Activated CD8-positive, alpha-beta memory T cell treated with anti-CD3 and anti-CD28 coated beads for 48 hours (primary cell): ENCODE measurements around the gene RASD2.
"Not testable (repeated sequence)": the region's sequence is repeated elsewhere in the genome, so short reads cannot be mapped to it uniquely, and the experiment has no call there.

Experiments
- DNase-seq, 3 experiments: peaks; one replicate each; pipeline ENCODE4 v3.0.0-alpha.2; 2020; ENCODE audit warnings: low read depth in 2 of 3, low spot score in 2 of 3

The RASD2 gene, protein sequence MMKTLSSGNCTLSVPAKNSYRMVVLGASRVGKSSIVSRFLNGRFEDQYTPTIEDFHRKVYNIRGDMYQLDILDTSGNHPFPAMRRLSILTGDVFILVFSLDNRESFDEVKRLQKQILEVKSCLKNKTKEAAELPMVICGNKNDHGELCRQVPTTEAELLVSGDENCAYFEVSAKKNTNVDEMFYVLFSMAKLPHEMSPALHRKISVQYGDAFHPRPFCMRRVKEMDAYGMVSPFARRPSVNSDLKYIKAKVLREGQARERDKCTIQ

DNA sequence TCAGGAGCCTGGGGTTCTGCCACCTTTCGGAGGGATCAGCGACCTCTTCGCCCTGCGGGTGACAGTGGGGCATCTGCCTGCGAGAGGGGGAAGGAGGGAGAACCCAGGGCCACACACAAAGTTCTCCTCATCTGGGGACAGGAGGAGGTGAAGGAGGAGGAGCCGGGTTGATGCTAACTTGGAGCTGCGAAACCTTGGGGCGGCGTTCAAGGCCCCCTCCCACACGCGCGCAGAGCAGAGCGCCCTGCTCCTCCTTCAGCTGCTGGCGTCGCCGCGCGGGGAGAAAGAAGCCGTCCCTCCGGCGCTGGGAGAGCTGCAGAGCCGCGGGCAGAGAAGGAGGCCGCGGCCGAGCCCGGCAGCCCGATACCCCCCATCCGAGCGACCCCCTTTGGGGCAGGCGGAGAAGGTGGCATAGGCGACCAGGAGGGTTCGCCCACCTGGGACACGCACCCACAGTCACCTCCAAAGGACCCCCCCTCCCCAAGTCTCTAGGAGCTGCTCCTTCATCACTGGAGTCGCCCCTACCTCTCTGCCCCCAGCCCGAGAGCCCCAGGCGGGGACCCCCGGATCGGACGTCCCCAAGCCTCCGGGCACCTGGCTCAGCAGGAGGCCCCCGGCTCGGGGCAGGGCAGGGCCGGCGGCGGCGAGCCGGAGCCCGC lies at the start of gene RASD2:
TSS of gene RASD2 (plus strand) at position 237 of the 659 bp plus-strand sequence. CDS start 5,979 bp downstream, outside the sequence.
- DNase-seq: no peak

DNA sequence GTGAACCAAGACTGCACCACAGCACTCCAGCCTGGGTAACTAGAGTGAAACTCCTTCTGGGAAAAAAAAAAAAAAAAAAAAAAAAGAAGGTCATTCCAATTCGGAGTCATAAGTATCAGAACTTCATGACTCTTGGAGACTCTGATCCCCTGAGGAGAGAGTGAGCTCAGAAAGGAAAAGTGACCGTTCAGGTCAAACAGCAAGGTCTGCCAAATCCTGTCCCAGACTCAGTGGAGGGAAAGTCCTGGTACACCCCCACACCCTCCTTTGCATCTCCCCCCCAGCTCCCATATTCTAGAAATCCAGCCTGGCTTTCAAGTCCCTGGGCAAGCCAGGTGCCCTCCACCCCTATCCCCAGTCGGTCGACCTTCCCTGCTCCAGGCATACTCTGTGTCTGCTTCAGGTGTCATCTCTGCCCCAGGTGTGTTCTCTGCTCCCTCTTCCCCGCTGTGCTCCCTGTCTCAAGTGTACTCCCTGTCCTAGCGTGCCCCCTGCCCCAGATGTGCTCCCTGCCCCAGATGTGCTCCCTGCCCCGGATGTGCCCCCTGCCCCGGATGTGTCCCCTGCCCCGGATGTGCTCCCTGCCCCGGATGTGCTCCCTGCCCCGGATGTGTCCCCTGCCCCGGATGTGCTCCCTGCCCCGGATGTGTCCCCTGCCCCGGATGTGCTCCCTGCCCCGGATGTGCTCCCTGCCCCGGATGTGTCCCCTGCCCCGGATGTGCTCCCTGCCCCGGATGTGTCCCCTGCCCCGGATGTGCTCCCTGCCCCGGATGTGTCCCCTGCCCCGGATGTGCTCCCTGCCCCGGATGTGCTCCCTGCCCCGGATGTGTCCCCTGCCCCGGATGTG lies 49.3 kb upstream of the RASD2 start:
- not testable (repeated sequence) for DNase-seq

DNA sequence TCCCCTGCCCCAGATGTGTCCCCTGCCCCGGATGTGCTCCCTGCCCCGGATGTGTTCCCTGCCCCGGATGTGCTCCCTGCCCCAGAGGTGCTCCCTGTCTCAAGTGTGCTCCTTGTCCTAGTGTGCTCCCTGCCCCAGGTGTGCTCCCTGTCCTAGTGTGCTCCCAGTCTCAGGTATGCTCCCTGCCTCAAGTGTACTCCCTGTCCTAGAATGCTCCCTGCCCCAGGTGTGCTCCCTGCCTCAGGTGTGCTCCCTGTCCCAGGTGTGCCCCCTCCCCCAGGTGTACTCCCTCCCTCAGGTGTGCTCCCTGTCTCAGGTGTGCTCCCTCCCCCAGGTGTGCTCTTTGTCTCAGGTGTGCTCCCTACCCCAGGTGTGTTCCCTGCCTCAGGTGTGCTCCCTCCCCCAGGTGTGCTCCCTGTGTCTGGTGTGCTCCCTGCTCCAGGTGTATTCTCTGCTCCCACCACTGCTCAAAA lies 48.7 kb upstream of the RASD2 start:
- no peak for DNase-seq

DNA sequence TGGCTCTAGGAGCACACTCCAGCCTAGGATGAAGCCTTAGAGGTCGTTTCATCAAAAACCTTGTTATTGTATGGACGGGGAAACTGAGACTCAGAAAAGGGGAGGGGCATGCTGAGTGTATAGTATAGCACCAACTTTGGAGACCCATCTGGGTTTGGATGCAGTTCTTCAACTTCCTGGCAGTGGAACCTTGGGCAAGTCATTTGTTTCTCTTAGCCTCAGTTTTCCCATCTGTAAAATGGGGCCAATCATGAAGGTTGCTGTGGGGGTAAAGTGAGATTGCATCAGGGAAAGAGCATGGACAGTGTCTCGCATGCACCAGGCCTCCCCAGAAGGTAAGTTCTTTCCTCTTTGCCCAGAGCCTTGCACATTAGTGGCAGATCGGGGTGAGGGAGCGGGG lies 47.6 kb upstream of the RASD2 start:
- no peak for DNase-seq

DNA sequence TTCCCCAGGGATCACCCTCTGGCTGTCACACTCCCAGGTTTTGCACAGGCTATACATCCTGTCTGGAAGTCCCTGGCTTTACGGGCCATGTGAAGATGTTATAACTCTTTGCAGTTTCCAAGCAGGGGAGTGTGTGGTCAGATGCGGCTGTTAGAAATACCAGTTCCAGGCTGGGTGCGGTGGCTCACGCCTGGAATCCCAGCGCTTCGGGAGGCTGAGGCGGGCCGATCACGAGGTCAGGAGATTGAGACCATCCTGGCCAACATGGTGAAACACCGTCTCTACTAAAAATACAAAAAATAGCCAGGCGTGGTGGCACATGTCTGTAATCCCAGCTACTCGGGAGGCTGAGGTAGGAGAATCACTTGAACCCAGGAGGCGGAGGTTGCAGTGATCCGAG lies 44.9 kb upstream of the RASD2 start:
- not testable (repeated sequence) for DNase-seq

DNA sequence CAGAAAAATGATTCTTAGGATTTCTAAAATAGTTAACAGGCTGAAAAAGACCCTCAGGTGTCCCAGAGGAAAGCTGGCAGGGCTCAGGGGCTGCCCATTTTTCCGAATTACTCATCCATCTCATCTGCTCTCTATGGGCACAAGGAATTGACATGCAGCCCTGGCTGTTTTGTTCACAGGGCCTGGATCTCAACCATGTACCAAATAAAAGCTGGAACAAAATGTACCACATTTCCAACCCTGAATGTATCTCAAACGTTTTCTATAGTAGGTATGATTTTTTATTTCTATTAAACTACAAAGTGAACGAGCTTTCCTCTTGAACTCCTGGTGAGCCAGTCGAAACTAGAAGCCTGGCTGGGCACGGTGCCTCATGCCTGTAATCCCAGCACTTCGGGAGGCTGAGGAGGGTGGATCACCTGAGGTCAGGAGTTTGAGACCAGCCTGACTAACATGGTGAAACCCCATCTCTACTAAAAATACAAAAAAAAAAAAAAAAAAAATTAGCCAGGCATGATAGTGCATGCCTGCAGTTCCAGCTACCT lies 43.8 kb upstream of the RASD2 start:
- DNase-seq: no peak

DNA sequence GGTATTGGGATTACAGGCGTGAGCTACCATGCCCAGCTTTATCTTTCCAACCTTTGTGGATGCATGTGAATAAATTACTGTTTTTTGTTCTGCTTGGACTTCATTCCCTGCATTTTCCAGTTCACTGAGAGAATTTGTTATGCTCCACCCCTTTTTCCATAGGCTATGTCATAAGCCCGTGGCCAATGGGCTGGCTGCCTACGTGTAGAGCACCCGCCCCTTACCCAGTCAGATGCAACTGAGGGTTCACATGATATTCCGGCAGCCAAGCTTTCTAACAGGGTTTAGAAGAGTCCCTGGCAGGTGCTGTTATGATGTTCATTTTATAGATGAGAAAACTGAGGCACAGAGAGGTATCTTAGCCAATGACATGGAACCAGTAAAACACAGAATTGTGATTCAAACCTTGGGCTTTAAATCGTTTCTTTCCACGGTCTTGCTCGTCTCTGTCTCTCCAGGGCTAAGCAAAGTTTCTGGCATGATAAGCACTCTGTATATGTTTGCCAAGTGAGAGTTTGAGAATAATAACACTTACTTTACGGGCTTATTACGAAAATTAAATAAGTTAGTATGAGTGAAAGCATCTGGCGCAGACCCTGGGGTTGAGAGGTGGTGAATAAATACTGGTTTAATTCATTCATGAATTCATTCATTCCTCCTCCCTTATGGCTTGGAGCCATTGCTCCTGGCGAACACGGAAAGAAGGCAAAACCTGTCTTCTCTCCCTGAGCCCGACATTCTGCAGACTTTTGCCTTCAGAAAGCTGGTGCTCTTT lies 42.4 kb upstream of the RASD2 start:
- no peak for DNase-seq

DNA sequence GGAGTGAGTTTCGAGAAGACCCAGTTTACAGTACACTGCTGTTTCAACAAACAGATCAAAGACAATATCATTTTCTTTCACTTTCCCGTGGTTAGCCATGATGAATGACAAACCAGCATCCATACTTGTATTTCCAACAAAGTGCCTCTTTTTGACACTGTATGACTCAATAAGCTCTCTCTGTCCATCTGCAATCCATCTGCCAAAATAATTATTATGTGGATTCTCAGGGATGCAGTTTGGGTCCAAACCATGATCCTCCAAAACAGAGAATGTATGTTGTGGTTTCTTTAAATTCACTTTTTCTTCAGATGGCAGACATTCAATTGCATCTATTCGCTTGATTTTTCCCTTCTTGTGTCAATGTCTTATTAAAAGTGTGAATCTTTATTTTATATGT lies 37.8 kb upstream of the RASD2 start:
- no peak for DNase-seq

DNA sequence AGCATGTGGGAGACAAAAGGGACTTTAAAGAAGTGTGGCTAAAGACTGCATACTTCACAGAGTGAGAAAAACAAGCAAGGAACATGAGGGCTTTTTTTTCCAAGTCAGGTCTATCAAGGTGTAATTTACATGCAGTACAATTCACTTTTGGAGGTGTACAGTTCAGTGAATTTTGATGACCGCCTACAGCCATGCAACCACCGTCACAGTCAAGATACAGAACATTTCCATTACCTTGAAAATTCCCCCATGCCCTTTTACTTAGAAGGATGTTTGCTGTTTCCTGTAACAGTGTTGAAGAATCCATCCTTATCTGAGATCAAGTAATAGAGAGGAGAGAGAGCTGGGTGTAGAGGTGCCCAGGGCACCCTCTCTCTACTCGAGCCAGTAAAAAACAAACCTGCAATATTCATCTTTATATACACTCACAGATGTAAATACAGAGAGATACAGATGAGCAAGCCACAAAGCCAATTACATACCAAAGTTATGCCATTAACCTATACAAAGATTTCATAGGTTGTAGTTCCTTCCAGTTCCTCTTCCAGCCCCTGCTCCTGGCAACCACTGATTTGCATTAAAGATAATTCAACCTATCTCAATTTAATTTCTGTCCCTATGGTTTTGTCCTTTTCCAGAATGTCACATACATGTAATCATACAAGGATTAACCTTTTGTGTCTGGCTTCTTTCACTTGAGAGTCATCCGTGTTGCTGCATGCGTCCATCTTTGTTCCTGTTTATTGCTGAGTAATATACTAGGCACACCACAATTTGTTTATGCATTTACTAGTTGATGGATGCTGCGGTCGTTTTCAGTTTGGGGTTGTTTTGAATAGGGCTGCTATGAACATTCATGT lies 35.0 kb upstream of the RASD2 start:
- no peak for DNase-seq

DNA sequence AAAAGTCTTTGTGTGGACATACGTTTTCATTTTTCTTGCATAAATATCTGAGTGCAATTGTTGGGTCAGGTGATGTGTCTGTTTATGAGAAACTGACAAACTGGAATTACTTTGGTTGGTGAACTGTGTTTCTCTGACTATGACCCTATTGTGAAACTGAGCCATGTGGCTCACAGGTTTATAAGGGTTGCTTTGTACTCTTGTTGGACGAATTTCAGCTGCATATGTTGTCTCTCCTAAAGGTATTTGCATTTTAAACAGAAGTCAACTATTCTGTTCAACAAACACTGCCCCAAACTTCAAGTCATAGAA lies 34.4 kb upstream of the RASD2 start:
- no peak for DNase-seq

DNA sequence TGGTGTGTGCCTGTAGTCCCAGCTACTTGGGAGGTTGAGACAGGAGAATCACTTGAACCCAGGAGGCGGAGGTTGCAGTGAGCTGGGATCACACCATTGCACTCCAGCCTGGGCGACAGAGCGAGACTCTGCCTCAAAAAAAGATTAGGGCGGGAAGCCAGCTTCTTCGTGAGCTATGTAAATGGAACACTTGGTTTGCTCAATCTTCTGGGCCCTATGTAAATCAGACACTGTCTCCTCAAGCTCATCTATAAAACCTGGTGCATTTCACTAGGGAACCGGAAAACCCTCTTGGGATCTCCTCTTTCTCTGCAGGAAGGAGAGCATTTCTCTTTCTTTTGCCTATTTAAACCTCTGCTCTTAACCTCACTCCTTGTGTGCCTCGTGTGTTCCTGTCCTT lies 32.8 kb upstream of the RASD2 start:
- DNase-seq: not testable (repeated sequence)

DNA sequence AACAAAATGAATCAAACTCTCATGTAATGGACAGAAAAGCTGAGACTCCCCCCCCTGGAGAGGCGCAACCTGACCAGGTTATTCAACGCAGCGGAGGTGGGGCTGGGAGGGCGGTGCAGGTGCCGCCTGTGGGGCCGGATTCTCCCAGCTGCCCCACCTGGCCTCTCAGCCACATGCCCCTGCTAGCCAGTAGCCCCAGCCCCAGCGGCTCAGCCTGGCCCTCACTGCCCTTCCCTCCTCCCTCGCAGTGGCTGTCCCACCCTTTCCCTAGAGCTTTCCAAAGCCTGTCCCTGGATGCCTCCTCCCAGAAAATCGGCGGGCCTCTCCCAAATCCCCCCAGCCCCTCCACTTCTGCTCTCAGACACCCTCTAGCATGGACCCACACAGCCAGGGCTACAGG lies 31.2 kb upstream of the RASD2 start:
- no peak for DNase-seq

DNA sequence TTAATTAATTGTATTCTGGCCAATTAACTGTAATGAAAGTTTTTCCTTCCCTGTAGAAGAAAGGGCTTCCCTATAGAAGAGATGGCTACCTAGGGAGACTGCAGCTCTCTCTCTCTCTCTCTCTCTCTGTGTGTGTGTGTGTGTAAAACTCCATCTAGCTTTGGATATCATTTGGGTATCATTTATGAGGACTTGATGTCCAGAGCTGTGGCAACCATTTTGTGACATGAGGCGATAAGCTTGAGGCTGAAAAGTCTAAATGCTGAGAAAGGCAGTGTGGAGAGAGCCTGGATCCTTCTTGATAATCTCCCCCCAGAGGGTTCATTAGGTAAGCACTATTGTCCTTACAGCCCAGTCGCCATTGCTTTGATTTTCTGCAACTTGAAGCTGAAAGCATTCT lies 30.7 kb upstream of the RASD2 start:
- no peak for DNase-seq

DNA sequence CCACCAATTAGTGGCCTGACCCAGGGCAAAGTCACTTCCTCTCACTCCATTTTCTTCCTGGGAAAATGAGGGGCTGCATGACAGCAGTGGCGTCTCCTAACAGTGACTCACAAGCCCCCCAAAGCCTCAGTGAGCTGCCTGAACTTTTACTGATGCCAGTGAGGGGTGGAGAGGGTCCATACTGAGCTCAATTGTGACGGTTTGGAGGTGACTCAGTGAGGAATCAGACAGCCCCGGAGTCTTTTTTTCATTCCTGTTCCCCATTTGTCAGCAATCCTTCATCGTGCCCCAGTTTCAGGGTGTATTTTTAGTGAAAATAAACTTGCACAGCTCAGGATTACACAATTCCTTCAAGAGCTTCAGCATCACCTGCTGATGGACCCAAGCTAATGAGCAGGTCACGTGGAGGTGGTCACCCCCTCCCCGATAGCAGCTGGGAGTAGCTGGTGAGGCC lies 30.1 kb upstream of the RASD2 start:
- no peak for DNase-seq

DNA sequence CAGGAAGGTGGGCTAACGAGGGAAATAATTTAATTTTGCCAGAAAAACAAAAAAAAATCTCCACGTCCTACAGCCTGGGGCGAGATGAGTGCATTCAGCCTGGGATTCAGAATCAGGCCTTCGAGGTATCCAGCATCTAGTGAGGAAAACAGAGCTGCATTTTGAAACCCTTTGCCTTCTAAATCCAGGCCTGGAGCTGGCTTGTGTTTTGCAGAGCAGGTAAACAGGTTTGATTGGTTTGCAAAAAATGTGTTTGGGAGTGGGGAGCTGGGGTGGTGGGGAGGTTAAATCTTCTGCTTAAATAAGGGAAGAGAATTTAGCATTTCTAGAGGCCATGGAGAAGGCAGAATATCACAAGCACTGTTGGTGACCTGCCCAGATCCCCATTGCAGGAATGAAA lies 29.7 kb upstream of the RASD2 start:
- DNase-seq: no peak

DNA sequence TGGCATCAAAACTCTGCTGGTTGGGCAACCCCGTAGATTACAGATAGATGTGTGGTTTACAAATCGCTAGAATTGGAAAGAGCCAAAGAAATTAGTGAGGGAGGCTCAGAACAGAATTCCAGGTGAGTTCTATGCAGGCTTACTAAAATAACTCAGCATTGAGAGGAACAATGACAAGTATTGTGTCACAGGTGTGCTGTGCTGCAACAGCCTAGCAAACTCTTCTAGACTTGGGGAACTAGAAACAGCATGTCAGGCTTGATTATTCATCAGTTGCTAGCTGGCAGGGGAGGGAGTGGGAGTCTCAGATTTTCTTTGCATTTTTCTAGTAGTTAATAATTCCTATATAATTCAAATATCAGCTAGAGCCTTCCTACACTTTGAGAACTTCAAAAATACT lies 26.3 kb upstream of the RASD2 start:
- no peak for DNase-seq

DNA sequence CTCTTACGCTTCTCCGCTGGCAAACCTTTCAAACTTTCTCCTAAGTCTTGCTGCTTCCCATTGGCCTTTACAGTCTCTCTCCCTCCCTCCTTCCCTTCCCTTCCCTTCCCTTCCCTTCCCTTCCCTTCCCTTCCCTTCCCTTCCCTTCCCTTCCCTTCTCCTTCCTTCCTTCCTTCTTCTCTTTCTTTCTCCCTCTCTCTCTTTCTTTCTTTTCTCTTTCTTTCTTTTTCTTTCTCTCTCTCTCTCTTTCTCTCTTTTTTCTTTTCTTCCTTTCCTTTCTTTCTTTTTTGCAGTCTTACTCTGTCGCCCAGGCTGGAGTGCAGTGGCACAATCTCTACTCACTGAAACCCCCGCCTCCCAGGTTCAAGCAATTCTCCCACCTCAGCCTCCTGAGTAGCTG lies 24.7 kb upstream of the RASD2 start:
- not testable (repeated sequence) for DNase-seq

DNA sequence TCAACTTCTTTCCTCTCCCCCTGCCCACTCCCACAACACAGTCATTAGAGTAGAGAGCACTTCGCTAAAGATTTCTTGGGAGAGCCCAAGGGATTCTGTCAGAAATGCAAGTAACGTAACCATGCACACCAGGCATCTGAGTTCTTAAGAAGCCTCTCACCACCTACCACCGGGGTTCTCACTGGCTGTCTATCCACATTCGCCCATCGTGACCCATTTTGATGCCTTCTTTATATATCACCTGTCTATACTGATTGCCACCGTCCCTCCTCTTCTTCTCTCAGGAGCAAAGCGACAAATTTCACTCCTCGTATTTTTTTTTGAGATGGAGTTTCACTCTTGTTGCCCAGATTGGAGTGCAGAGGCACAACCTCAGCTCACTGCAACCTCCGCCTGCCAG lies 23.9 kb upstream of the RASD2 start:
- DNase-seq: no peak

DNA sequence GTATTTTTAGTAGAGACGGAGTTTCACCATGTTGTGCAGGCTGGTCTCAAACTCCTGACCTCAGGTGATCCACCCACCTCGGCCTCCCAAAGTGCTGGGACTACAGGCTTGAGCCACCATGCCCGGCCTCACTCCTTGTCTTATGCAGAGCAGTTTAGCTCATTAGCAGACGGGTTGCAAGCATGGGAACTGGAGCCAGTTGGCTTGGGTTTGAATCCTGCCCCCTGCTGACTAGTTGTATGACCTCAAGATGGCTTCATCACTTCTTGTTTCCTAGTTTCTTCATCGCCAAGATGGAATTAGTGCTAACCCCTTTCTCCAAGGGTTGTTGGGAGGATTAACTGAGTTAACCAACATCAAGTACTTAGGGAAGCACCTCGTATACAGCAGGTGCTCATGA lies 23.4 kb upstream of the RASD2 start:
- no peak for DNase-seq
